SK-N-SH treated with all-trans-retinoic acid at 6 μM for 48 hours (cell line): ENCODE measurements around the gene UBXN2A.

Source experiments
- ATAC-seq: fragments of 200-7000 bp; cut with Tn5 transposase; 3 replicates; pipeline ENCODE4 v1.9.1; 2020; ENCODE audit warnings: mild to moderate bottlenecking, moderate library complexity
- ARNTL ChIP-seq: fragments of 450-650 bp; formaldehyde crosslinking; IDR thresholded peaks from 2 replicates; pipeline ENCODE4 v1.5.0; 2020; ENCODE audit warnings: low read depth, mild to moderate bottlenecking, moderate library complexity, borderline replicate concordance
- BACH2 ChIP-seq: fragments of 250-450 bp; sonication (Bioruptor Pico); IDR thresholded peaks from 2 replicates; pipeline ENCODE4 v1.9.0; 2021; ENCODE audit warnings: mild to moderate bottlenecking, borderline replicate concordance
- CSDC2 ChIP-seq: fragments of 250-450 bp; sonication (Bioruptor Pico); IDR thresholded peaks from 2 replicates; pipeline ENCODE4 v1.5.0; 2020; ENCODE audit warnings: mild to moderate bottlenecking, moderate library complexity
- CSRNP3 ChIP-seq: fragments of 250-450 bp; sonication (Bioruptor Pico); IDR thresholded peaks from 2 replicates; pipeline ENCODE4 v1.5.1; 2021; ENCODE audit warnings: mild to moderate bottlenecking, moderate library complexity
- ESRRG ChIP-seq: fragments of 250-450 bp; sonication (Bioruptor Pico); IDR thresholded peaks from 2 replicates; pipeline ENCODE4 v1.6.1; 2021; ENCODE audit warnings: mild to moderate bottlenecking
- GLIS3 ChIP-seq: fragments of 250-450 bp; sonication (Bioruptor Pico); IDR thresholded peaks from 2 replicates; pipeline ENCODE4 v1.5.0; 2020; ENCODE audit warnings: mild to moderate bottlenecking, moderate library complexity
- ISL1 ChIP-seq: fragments of 250-450 bp; sonication (Bioruptor Pico); IDR thresholded peaks from 2 replicates; pipeline ENCODE4 v2.1.2; 2022; ENCODE audit warnings: mild to moderate bottlenecking, moderate library complexity
- OSR1 ChIP-seq: fragments of 250-450 bp; sonication (Bioruptor Pico); IDR thresholded peaks from 2 replicates; pipeline ENCODE4 v1.8.0; 2022; ENCODE audit warnings: moderate library complexity, mild to moderate bottlenecking, inconsistent platforms
- POU6F1 ChIP-seq: fragments of 250-450 bp; sonication (Bioruptor Pico); IDR thresholded peaks from 2 replicates; pipeline ENCODE4 v1.8.0; 2021; ENCODE audit warnings: low read depth, mild to moderate bottlenecking, moderate library complexity, borderline replicate concordance
- PPARA ChIP-seq: fragments of 250-450 bp; sonication (Bioruptor Pico); IDR thresholded peaks from 2 replicates; pipeline ENCODE4 v1.5.0; 2020; ENCODE audit warnings: mild to moderate bottlenecking, borderline replicate concordance
- SNAI2 ChIP-seq: fragments of 250-450 bp; sonication (Bioruptor Pico); IDR thresholded peaks from 2 replicates; pipeline ENCODE4 v1.5.0; 2020; ENCODE audit warnings: mild to moderate bottlenecking, moderate library complexity
- TCF4 ChIP-seq: fragments of 250-450 bp; sonication (Bioruptor Pico); IDR thresholded peaks from 2 replicates; pipeline ENCODE4 v1.8.0; 2021; ENCODE audit warnings: mild to moderate bottlenecking, moderate library complexity, borderline replicate concordance
- TSHZ2 ChIP-seq: fragments of 250-450 bp; sonication (Bioruptor Pico); IDR thresholded peaks from 2 replicates; pipeline ENCODE4 v1.5.0; 2020; ENCODE audit warnings: mild to moderate bottlenecking, moderate library complexity
- ZC3H10 ChIP-seq: fragments of 250-450 bp; sonication (Bioruptor Pico); IDR thresholded peaks from 2 replicates; pipeline ENCODE4 v1.5.1; 2021; ENCODE audit warnings: mild to moderate bottlenecking, moderate library complexity
- ZFP3 ChIP-seq: fragments of 250-450 bp; sonication (Bioruptor Pico); IDR thresholded peaks from 2 replicates; pipeline ENCODE4 v1.5.0; 2020; ENCODE audit warnings: mild to moderate bottlenecking, moderate library complexity
- ZFP30 ChIP-seq: fragments of 450-650 bp; formaldehyde crosslinking; IDR thresholded peaks from 2 replicates; pipeline ENCODE4 v1.5.0; 2022; ENCODE audit warnings: mild to moderate bottlenecking, moderate library complexity
- ZNF565 ChIP-seq: fragments of 450-650 bp; formaldehyde crosslinking; conservative IDR thresholded peaks from 2 replicates; pipeline ENCODE4 v1.5.0; 2020; ENCODE audit warnings: low read depth, mild to moderate bottlenecking, moderate library complexity
- ZNF70 ChIP-seq: fragments of 450-650 bp; formaldehyde crosslinking; IDR thresholded peaks from 2 replicates; pipeline ENCODE4 v1.5.0; 2020; ENCODE audit warnings: mild to moderate bottlenecking, moderate library complexity
- ZNF8 ChIP-seq: fragments of 450-650 bp; formaldehyde crosslinking; IDR thresholded peaks from 2 replicates; pipeline ENCODE4 v1.5.0; 2020; ENCODE audit warnings: mild to moderate bottlenecking, moderate library complexity

UBXN2A gene

GRCh38 chr2:23939987-23940717 is at the start of gene UBXN2A:
UBXN2A (plus strand) TSS chr2:23940463; CDS start chr2:23958315, 17,852 bp downstream.
- peak; percentile 84 for ATAC-seq
- TF ChIP-seq ESRRG: no peak
- 0 out of 2 replicates have a peak, but pooled peaks have one; percentile 2 for TF ChIP-seq GLIS3 (CRISPR knock-in tag)
- no peak for TF ChIP-seq CSRNP3 (CRISPR knock-in tag)
- no peak for TF ChIP-seq TCF4 (CRISPR knock-in tag)
- no peak; the same call in 1 of the 2 replicates for TF ChIP-seq OSR1 (CRISPR knock-in tag)
- TF ChIP-seq ZFP30 (CRISPR knock-in tag): peak; percentile 52; the same call in 1 of the 2 replicates
- peak; percentile 99 for TF ChIP-seq SNAI2
- TF ChIP-seq ZNF565 (CRISPR knock-in tag): no peak
- 0 out of 2 replicates have a peak, but pooled peaks have one; percentile 32 for TF ChIP-seq ISL1 (CRISPR knock-in tag)
- peak; percentile 99 for TF ChIP-seq CSDC2
- peak; percentile 84; the same call in 1 of the 2 replicates for TF ChIP-seq PPARA (CRISPR knock-in tag)
- TF ChIP-seq ZFP3 (CRISPR knock-in tag): peak; percentile 88
- peak; percentile 61; the same call in 1 of the 2 replicates for TF ChIP-seq ZNF70 (CRISPR knock-in tag)
- TF ChIP-seq POU6F1 (CRISPR knock-in tag): no peak
- peak; percentile 93 for TF ChIP-seq BACH2 (CRISPR knock-in tag)
- TF ChIP-seq ZNF8 (CRISPR knock-in tag): peak; percentile 49; the same call in 1 of the 2 replicates
- TF ChIP-seq ZC3H10 (CRISPR knock-in tag): peak; percentile 77; the same call in 1 of the 2 replicates
- TF ChIP-seq TSHZ2 (CRISPR knock-in tag): peak; percentile 100

- no peak for TF ChIP-seq ARNTL (CRISPR knock-in tag)
- no peak for TF ChIP-seq BACH2 (CRISPR knock-in tag)
- no peak for TF ChIP-seq CSRNP3 (CRISPR knock-in tag)
- no peak for TF ChIP-seq PPARA (CRISPR knock-in tag)
- no peak for TF ChIP-seq POU6F1 (CRISPR knock-in tag)
- no peak for ATAC-seq
These were observed 40.1 kb upstream of the UBXN2A start for GRCh38 chr2:23900133-23900532.
